ENCODE measurements around the gene CS.
"Not testable (repeated sequence)": the region's sequence is repeated elsewhere in the genome, so short reads cannot be mapped to it uniquely, and the experiment has no call there.

CS gene

DNA sequence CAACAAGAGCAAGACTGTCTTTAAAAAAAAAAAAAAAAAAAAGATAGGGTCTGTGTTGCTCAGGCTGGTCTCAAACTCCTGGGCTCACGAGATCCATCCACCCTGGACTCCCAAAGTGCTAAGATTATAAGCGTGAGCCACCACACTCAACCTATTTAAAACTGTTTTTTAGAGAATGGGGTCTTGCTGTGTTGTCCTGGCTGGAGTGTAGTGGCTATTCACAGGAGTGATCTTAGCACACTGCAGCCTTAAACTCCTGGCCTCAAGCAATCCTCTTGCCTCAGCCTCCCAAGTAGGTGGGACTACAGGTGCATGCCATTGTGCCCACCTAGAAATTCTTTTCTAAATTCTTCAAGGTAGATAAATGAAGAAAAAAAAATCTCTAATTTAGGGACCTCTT, 25.8 kb downstream of the CS start:
- DNase-seq: no peak

DNA sequence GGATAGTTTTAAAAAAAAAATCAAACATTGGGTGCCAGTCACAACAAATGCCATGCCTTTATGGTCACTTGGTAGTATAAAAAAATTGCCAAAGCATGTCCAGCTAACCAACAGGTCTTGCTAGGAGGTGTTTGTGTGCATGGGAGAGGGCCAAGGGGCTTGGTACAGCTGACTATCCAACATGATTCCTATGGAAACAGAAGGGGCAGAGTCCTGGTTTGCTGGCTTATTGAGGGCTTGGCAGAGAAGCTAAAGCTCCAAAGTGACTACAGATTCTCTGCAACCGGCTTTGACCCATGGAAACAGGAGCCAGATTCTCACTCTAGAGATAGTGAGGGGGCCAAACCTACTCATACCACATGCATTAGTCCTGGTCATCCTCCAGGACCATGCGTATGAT, 27.7 kb downstream of the CS start:
- not testable (repeated sequence) for DNase-seq

- DNase-seq: no peak
Observed at GRCh38 chr12:56271031-56271430, 29.1 kb downstream of the CS start.

GRCh38 chr12:56267443-56268071, 32.6 kb downstream of the CS start:
- no peak for DNase-seq

GRCh38 chr12:56266693-56267442, 33.3 kb downstream of the CS start, which contains the start of gene COQ10A:
Gene COQ10A, plus strand, starts transcription at chr12:56266942. Its CDS starts 177 bp downstream, at chr12:56267119.
- DNase-seq: peak; percentile 86

DNA sequence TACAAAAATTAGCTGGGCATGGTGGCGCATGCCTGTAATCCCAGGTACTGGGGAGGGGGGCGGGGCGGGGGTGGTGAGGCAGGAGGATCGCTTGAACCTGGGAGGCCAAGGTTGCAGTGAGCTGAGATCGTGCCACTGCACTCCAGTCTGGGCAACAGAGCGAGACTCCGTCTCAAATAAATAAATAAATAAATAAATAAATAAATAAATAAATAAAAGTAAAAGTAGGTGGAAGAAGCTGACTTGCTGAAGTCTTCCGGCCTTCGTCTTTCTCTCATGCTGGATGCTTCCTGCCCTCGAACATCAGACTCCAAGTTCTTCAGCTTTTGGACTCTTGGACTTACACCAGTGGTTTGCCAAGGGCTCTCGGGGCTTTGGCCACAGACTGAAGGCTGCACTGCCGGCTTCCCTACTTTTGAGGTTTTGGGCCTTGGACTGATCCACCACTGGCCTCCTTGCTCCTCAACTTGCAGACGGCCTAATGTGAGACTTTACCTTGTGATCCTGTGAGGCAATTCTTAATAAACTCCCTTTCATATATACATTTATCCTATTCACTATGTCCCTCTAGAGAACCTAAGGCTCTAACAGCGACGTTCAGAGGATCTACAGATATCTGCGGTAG, 34.0 kb downstream of the CS start:
- DNase-seq: not testable (repeated sequence)

DNA sequence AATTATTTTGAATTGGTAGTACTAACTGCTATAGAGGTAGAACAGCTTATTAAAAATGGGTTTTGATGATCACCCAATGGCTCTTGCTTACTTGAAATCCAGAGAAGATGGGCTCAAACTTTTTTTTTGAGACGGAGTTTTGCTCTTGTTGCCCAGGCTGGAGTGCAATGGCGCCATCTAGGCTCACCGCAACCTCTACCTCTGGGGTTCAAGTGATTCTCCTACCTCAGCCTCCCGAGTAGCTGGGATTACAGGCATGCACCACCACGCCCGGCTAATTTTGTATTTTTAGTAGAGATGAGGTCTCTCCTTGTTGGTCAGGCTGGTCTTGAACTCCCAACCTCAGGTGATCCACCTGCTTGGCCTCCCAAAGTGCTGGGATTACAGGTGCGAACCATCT, 37.2 kb downstream of the CS start:
- not testable (repeated sequence) for DNase-seq

DNA sequence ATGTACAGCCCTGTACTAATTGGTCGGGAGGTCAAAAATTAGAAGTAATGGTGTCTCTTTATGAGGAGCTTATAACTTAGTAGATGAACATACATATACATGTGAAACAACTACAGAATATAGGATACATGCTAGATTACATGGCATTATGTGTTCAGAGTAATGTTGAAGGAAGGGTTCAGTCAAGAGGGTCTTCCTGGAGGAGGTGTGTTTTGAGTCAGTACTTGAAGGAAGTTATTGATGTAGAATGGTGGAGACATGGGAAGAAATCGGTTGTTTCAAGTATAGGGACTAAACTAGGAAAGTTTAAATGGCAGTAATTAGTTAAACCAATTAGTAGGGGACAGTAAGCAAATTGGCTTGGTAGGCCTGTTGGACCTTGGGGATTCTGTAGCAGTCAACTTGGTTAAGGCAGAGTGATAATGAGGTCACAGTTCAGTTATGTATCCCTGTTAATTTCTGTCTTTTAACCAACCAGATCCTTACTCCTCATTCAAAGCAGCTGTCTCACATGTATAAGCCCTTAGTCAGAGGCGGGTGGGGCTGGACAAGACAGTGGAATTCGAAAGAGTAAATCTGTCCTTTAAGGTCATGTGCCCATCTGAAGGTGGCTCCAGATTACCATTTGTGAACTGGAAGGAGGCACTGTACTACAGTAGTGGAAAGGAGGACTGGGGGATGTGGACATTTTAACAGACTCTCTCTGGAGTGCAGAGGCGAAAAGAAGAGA, 38.5 kb downstream of the CS start:
- no peak for DNase-seq

DNA sequence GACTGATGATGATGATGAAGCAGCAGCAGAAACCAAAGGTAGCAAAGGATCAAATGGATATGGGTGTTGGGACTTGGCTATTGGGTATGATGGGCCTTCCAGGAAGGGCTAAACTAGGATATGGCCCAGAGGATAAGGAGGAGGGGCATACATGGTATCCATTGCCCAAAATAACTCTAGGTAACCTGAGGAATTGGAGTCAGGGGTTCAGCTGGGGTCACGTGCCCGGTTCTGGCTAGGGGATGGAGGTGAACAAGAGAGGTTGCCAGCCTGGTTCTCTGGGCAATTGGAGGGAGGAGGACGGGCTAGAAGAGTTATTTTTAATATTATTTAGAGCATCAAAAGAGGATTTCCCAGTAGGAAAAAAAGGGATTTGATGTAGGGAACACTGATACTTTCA, 39.2 kb downstream of the CS start:
- no peak for DNase-seq

GRCh38 chr12:56260380-56260779, 39.8 kb downstream of the CS start:
- no peak for DNase-seq

DNA sequence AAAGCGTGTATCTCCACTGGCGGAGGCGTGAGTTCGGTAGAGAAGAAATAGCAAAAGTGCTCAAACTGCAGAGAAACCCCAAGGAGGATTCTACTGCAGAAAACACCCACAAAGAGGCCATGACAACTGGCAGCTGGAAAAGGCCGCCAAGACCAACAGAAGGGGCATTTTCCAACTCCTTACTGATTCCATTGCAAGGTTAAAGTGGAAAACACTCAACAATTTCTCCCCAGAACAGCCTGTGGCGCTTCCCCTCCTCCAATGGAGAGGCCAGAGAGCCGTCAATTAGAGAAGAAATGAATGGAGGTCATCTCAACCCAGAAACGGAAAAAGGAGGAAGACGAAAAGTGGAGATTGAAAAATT, 41.3 kb downstream of the CS start:
- DNase-seq: no peak

- peak; percentile 64 for DNase-seq
Observed at GRCh38 chr12:56258068-56258819, 41.9 kb downstream of the CS start, which contains the start of gene ANKRD52. Gene ANKRD52, minus strand, starts transcription at chr12:56258384. Its CDS starts 115 bp downstream, at chr12:56258269.

GRCh38 chr12:56257491-56258067, 42.6 kb downstream of the CS start:
- no peak for DNase-seq

DNA sequence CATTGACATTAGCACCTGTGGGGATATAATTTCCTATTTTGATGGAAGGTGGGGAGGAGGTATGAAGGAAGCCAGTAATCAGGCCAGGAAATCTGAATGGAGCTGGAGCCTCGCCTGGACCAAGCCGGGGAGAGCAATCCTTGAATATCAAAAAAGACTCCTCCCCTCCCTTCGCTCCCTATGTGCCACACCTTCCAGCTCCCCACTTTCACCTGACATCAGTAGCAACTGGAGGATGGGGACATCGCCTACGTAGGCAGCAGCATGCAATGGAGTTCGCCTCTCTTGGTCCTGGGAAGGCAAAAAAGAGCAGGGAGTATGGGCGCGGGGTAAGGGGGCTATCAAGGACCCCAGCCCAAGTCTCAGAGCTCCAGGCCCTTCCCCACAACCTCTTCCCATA, 43.1 kb downstream of the CS start:
- DNase-seq: no peak

GRCh38 chr12:56256326-56256960, 43.7 kb downstream of the CS start:
- DNase-seq: no peak

DNA sequence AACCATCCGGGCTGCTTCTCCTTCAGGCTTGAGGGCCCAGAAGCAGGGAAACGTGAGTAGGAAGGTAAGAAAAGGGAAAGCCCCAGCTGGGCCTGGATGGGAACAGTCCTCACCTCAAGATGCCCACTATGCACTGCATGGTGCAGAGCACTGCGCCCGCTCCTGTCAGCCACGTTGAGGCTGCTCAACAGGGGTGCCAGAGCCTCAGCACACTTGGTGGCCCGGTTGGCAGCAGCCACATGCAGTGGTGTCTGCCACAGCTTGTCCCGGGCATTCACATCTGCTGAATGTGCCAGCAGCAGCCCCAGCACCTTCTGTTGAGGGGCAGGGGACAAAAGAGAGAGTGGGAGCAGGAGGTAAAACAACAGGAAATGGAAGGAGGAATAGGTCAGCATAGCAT, 44.5 kb downstream of the CS start:
- DNase-seq: no peak

- DNase-seq: no peak
Observed at GRCh38 chr12:56253091-56253490, 47.0 kb downstream of the CS start.

- no peak for DNase-seq
Observed at GRCh38 chr12:56252649-56253048, 47.5 kb downstream of the CS start.

DNA sequence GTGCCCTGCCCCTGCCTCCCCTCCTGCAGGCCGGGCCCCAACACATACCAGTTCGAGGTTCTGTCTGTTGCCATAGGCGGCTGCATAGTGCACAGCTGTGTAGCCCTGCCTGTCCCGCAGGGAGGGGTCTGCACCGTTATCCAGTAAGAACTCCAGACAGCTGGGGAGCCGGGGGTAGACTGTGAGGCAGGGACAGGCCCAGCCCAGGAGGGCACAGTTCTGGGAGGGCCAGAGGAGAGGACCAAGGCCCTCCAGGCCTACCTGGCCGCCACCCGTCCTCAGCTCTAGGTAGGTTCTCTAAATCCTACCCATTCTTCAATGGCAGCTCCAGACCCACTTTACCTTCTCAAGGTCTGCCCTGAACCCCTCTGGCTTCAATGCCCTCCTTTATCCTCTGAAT, 51.4 kb downstream of the CS start:
- no peak for DNase-seq

- no peak for DNase-seq
Observed at GRCh38 chr12:56247923-56248322, 52.2 kb downstream of the CS start.

GRCh38 chr12:56244494-56244893, 55.6 kb downstream of the CS start:
- no peak for DNase-seq

DNA sequence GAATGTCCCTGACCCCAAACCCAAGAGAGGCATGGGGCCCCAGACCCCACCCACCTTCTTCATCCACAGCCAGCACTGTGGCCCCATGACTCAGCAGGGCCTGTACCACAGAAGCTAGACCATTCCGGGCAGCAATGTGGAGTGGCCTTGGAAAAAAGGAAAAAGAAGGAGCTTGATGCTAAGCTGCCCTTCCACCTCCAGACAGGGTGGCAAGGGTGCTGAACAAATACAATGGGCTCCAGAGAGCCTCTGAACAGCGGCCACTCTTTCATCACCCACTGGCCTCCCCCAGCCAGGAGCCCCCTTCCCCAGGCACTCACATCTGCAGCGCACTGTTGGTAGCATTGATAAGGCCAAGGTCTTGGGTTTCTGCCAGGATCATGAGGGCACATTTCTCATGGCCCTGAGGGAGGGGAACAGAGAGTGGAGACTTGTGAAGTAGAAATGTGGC, 56.4 kb downstream of the CS start:
- DNase-seq: no peak
